Neural cell (in vitro differentiated cells): Measurements from ENCODE around the gene ELK3. TPM values are rescaled to one million over a fixed set of nuclear protein-coding genes. Genes with fewer than 3 reads are reported as not detected.

ENCODE experiments used
- H2AFZ ChIP-seq: fragments of 200-600, 300-800 bp; sonication (generic), shearing (Covaris generic); 2 replicates; pipeline ENCODE4 v1.6.0; 2014; ENCODE audit warnings: low read depth, mild to moderate bottlenecking, antibody characterized with exemption, low read length, moderate library complexity
- H3F3A ChIP-seq: fragments of 200-600 bp; shearing (Covaris generic); 2 replicates; pipeline ENCODE4 v1.6.1; 2016; ENCODE audit warnings: mild to moderate bottlenecking, moderate library complexity, mixed read lengths, antibody characterized with exemption, low read length; ENCODE audit not compliant: insufficient read depth, poor library complexity, severe bottlenecking
- H3K27ac ChIP-seq: fragments of 200-600, 300-800 bp; sonication (generic), shearing (Covaris generic); 2 replicates; pipeline ENCODE4 v1.5.1; 2014; ENCODE audit warnings: mild to moderate bottlenecking, low read length, moderate library complexity
- H3K27me3 ChIP-seq: fragments of 300-800, 200-600 bp; sonication (generic), shearing (Covaris generic); 2 replicates; pipeline ENCODE4 v1.6.0; 2014; ENCODE audit warnings: mild to moderate bottlenecking, low read depth, low read length, moderate library complexity; ENCODE audit not compliant: insufficient read depth
- H3K36me3 ChIP-seq: fragments of 300-800, 200-600 bp; sonication (generic), shearing (Covaris generic); 2 replicates; pipeline ENCODE4 v1.5.1; 2014; ENCODE audit warnings: mild to moderate bottlenecking, antibody characterized with exemption, low read length, moderate library complexity; ENCODE audit not compliant: insufficient read depth
- H3K4me2 ChIP-seq: fragments of 300-800, 200-600 bp; sonication (generic), shearing (Covaris generic); 2 replicates; pipeline ENCODE4 v1.6.0; 2014; ENCODE audit warnings: mild to moderate bottlenecking, low read length
- H3K4me3 ChIP-seq: fragments of 300-800, 200-600 bp; sonication (generic), shearing (Covaris generic); 2 replicates; pipeline ENCODE4 v1.5.1; 2014; ENCODE audit warnings: mild to moderate bottlenecking, low read length, moderate library complexity
- H3K79me2 ChIP-seq: fragments of 200-600 bp; shearing (Covaris generic); replicated peaks from 2 replicates; pipeline ENCODE4 v1.6.0; 2014; ENCODE audit warnings: mild to moderate bottlenecking, low read length, moderate library complexity; ENCODE audit not compliant: insufficient read depth
- H3K9ac ChIP-seq: fragments of 300-800, 200-600 bp; sonication (generic), shearing (Covaris generic); 2 replicates; pipeline ENCODE4 v1.6.1; 2016; ENCODE audit warnings: mild to moderate bottlenecking, low read length, mixed read lengths
- H3K9me2 ChIP-seq: fragments of 200-600 bp; shearing (Covaris generic); 2 replicates; pipeline ENCODE4 v1.6.1; 2016; ENCODE audit warnings: mild to moderate bottlenecking, low read length, mixed read lengths; ENCODE audit not compliant: insufficient read depth
- H3K9me3 ChIP-seq: fragments of 200-600, 300-800 bp; sonication (generic), shearing (Covaris generic); 2 replicates; pipeline ENCODE4 v1.6.1; 2016; ENCODE audit warnings: mild to moderate bottlenecking, mixed run types, low read length, moderate library complexity, mixed read lengths
- H4K20me1 ChIP-seq: fragments of 200-600 bp; shearing (Covaris generic); 2 replicates; pipeline ENCODE4 v1.6.1; 2016; ENCODE audit warnings: mild to moderate bottlenecking, mixed run types; ENCODE audit not compliant: insufficient read depth
- CTCF ChIP-seq: fragments of 450-650 bp; IDR thresholded peaks from 2 replicates; pipeline ENCODE4 v1.5.1; 2014; ENCODE audit warnings: antibody characterized with exemption, mild to moderate bottlenecking, moderate library complexity; ENCODE audit not compliant: poor library complexity, severe bottlenecking
- EP300 ChIP-seq: fragments of 450-650 bp; conservative IDR thresholded peaks from 2 replicates; pipeline ENCODE4 v1.6.1; 2014; ENCODE audit warnings: antibody characterized with exemption, mild to moderate bottlenecking, moderate library complexity; ENCODE audit not compliant: poor library complexity, severe bottlenecking
- EZH2 ChIP-seq: fragments of 200-600, 300-800 bp; shearing (Covaris generic), sonication (generic); IDR thresholded peaks from 2 replicates; pipeline ENCODE4 v1.6.1; 2014; ENCODE audit warnings: antibody characterized with exemption, low read length, borderline replicate concordance, mild to moderate bottlenecking; ENCODE audit not compliant: insufficient read depth, poor library complexity, severe bottlenecking
- MXI1 ChIP-seq: fragments of 450-650 bp; conservative IDR thresholded peaks from 2 replicates; pipeline ENCODE4 v1.6.1; 2014; ENCODE audit warnings: antibody characterized with exemption, mild to moderate bottlenecking; ENCODE audit not compliant: poor library complexity, severe bottlenecking
- POLR2AphosphoS5 ChIP-seq: IDR thresholded peaks from 2 replicates; pipeline ENCODE4 v1.6.1; 2012
- RAD21 ChIP-seq: fragments of 450-650 bp; conservative IDR thresholded peaks from 2 replicates; pipeline ENCODE4 v1.6.1; 2014; ENCODE audit warnings: antibody characterized with exemption, mild to moderate bottlenecking, moderate library complexity
- REST ChIP-seq: IDR thresholded peaks from 2 replicates; pipeline ENCODE4 v1.6.1; 2012; ENCODE audit warnings: borderline replicate concordance
- SMC3 ChIP-seq: fragments of 450-650 bp; conservative IDR thresholded peaks from 2 replicates; pipeline ENCODE4 v1.6.1; 2014; ENCODE audit warnings: antibody characterized with exemption, mild to moderate bottlenecking, moderate library complexity; ENCODE audit not compliant: poor library complexity
- TAF1 ChIP-seq: IDR thresholded peaks from 2 replicates; pipeline ENCODE4 v1.6.1; 2012; ENCODE audit warnings: low read depth
- polyA plus RNA-seq: library from polyadenylated mRNA; depleted of rRNA; stranded (reverse); fragments of >200 nt; gene quantifications from 2 replicates; pipeline ENCODE4 v1.2.3, GENCODE V29; 2014

The ELK3 gene
- polyA plus RNA-seq, 1 donor from 2014 or later = 0.10 TPM

GRCh38 chr12:96157427-96157826 is 36.7 kb upstream of the ELK3 start:
- H3K36me3 ChIP-seq = no peaks in the 10 kb centered on the region
- H2AFZ ChIP-seq = no peak overlapping the region

More at GRCh38 chr12:96157427-96157826, 36.7 kb upstream of the ELK3 start:
- Histone ChIP-seq H3K27me3 (no peaks in the 10 kb centered on the region), H3K9me2 (no peaks in the 10 kb centered on the region), H4K20me1 (no peaks in the 10 kb centered on the region), H3F3A (no peaks in the 10 kb centered on the region), H3K4me3 (no peak overlapping the region), H3K9me3 (no peaks in the 10 kb centered on the region), H3K9ac (no peak overlapping the region), H3K27ac (no peak overlapping the region), H3K79me2 (no peaks in the 10 kb centered on the region), H3K4me2 (no peak overlapping the region)
- TF ChIP-seq SMC3 (no peak), POLR2AphosphoS5 (no peak), TAF1 (no peak), EZH2 (no peak), MXI1 (no peak), REST (no peak), RAD21 (no peak), EP300 (no peak), CTCF (no peak)
